Panc1 (cell line): ENCODE results near the gene GLI1. TPM values are rescaled to one million over a fixed set of nuclear protein-coding genes. Genes with fewer than 3 reads are reported as not detected.

Experiments used
- ATAC-seq: fragments of 200-7000 bp; cut with Tn5 transposase; 2 replicates; pipeline ENCODE4 v1.9.1; 2020; ENCODE audit warnings: mild to moderate bottlenecking, moderate library complexity
- BruUV-seq: library from RNA; stranded (reverse); fragments of 400-500 nt; replicated peaks from 2 replicates; lab custom pipeline; 2021; lab: Mats Ljungman, UMichigan
- CTCF ChIA-PET: fragments of 300-600 bp; sonication (Branson Sonifier 250); formaldehyde crosslinking; loops from one replicate; lab custom pipeline; 2022; ENCODE audit warnings: antibody characterized with exemption; lab: Charles Lee
- POLR2A ChIA-PET: fragments of 300-600 bp; sonication (Branson Sonifier 250); formaldehyde crosslinking; loops from one replicate; lab custom pipeline; 2022; ENCODE audit warnings: antibody characterized with exemption; lab: Charles Lee
- DNase-seq: peaks from one replicate; pipeline ENCODE4 v3.0.0-alpha.2; 2010; ENCODE audit warnings: low read depth, low spot score
- H3K27ac ChIP-seq: 2 replicates; pipeline ENCODE4 v1.5.1; 2011; ENCODE audit warnings: mild to moderate bottlenecking, low read length, inconsistent platforms
- H3K27me3 ChIP-seq: fragments of 200-500 bp; sonication (Bioruptor generic); 2 replicates; pipeline ENCODE4 v1.6.0; 2014; ENCODE audit warnings: low read length, inconsistent platforms; ENCODE audit not compliant: control insufficient read depth, insufficient read depth
- H3K36me3 ChIP-seq: fragments of 200-500 bp; sonication (Bioruptor generic); 2 replicates; pipeline ENCODE4 v1.5.1; 2014; ENCODE audit warnings: inconsistent platforms, mild to moderate bottlenecking, low read length, moderate library complexity; ENCODE audit not compliant: control insufficient read depth, insufficient read depth
- H3K4me1 ChIP-seq: 2 replicates; pipeline ENCODE4 v1.5.1; 2011; ENCODE audit warnings: inconsistent platforms, mild to moderate bottlenecking, low read length, moderate library complexity; ENCODE audit not compliant: control insufficient read depth, insufficient read depth
- H3K4me3 ChIP-seq, 2 experiments: 2 replicates each; pipeline ENCODE4 v1.5.1; 2011 to 2012; ENCODE audit warnings: low read depth in 2 of 2, low read length in 2 of 2, mild to moderate bottlenecking in 2 of 2, inconsistent platforms in 1 of 2, moderate library complexity in 1 of 2
- H3K9me3 ChIP-seq: fragments of 200-500 bp; sonication (Bioruptor generic); 2 replicates; pipeline ENCODE4 v1.5.1; 2014; ENCODE audit warnings: low read depth, mild to moderate bottlenecking, inconsistent platforms, low read length, moderate library complexity; ENCODE audit not compliant: control insufficient read depth, insufficient read depth
- CTCF ChIP-seq: fragments of 450-650 bp; IDR thresholded peaks from 2 replicates; pipeline ENCODE4 v1.5.1; 2017; ENCODE audit warnings: mild to moderate bottlenecking
- POLR2AphosphoS5 ChIP-seq: IDR thresholded peaks from 2 replicates; pipeline ENCODE4 v1.6.1; 2012; ENCODE audit warnings: mild to moderate bottlenecking, low read depth, low read length, moderate library complexity
- SIN3A ChIP-seq: IDR thresholded peaks from 2 replicates; pipeline ENCODE4 v1.6.1; 2012; ENCODE audit warnings: low read depth, mild to moderate bottlenecking, low read length, moderate library complexity, borderline replicate concordance; ENCODE audit not compliant: insufficient read depth
- TCF7L2 ChIP-seq: IDR thresholded peaks from 2 replicates; pipeline ENCODE4 v1.6.1; 2011; ENCODE audit warnings: mild to moderate bottlenecking, low read depth, low read length, inconsistent platforms
- in situ Hi-C: cut with HindIII; loops from 2 replicates; pipeline ENCODE4 v1.10.0; 2016; ENCODE audit warnings: low sequenced_read_pairs, low pct_unique_long_range_greater_than_20kb
- intact Hi-C: fragments of 100-400 bp; cut with micrococcal nuclease; formaldehyde crosslinking; loops from one replicate; pipeline ENCODE4 v1.10.0; 2022; ENCODE audit not compliant: unreplicated experiment
- total RNA-seq: library from RNA; stranded (reverse); gene quantifications from one replicate; pipeline ENCODE4 v1.2.1, GENCODE V29; 2021; ENCODE audit not compliant: unreplicated experiment
- TF ChIP-seq, protein P1 (sequence below), 2 experiments: IDR thresholded peaks; 2 replicates each; pipeline ENCODE4 v1.6.1; 2011 to 2012; ENCODE audit warnings: low read depth in 2 of 2, control low read depth in 1 of 2, low read length in 1 of 2, mild to moderate bottlenecking in 1 of 2, moderate library complexity in 1 of 2; ENCODE audit not compliant: insufficient read depth in 1 of 2

GLI1 gene
- total RNA-seq, 1 experiment from 2014 or later: 6.5 TPM

DNA sequence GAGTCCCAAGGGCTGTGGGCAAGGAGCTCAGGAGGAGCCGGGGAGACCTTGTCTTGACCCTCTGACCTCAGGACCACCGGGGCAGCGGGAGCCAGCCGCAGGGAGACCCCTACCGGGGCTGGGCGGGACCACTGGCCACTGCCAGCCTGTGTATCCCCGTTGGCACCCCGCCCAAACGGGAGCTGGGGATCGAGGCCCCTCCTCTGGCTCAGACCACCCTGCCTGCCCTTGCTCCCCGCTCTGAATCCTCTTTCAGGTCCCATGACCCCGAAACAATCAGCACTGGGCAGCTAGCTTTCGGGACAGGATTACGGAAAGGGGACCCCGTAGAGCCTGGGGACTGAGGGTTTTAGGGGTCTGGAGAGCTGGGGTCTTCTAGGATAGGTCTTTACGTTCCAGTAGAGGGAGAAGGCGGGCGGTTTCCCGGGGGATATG, 1.3 kb downstream of the GLI1 start:
- TF ChIP-seq TCF7L2: no peak
- TF ChIP-seq CTCF: no peak
- TF ChIP-seq, protein P1, sequence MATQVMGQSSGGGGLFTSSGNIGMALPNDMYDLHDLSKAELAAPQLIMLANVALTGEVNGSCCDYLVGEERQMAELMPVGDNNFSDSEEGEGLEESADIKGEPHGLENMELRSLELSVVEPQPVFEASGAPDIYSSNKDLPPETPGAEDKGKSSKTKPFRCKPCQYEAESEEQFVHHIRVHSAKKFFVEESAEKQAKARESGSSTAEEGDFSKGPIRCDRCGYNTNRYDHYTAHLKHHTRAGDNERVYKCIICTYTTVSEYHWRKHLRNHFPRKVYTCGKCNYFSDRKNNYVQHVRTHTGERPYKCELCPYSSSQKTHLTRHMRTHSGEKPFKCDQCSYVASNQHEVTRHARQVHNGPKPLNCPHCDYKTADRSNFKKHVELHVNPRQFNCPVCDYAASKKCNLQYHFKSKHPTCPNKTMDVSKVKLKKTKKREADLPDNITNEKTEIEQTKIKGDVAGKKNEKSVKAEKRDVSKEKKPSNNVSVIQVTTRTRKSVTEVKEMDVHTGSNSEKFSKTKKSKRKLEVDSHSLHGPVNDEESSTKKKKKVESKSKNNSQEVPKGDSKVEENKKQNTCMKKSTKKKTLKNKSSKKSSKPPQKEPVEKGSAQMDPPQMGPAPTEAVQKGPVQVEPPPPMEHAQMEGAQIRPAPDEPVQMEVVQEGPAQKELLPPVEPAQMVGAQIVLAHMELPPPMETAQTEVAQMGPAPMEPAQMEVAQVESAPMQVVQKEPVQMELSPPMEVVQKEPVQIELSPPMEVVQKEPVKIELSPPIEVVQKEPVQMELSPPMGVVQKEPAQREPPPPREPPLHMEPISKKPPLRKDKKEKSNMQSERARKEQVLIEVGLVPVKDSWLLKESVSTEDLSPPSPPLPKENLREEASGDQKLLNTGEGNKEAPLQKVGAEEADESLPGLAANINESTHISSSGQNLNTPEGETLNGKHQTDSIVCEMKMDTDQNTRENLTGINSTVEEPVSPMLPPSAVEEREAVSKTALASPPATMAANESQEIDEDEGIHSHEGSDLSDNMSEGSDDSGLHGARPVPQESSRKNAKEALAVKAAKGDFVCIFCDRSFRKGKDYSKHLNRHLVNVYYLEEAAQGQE (IDR thresholded peaks at IDR 0.05; ENCODE audit: insufficient read depth in 1 of 2, low read depth in 2 of 2, low read length in 1 of 2): no peak
- TF ChIP-seq SIN3A: no peak
- TF ChIP-seq POLR2AphosphoS5: no peak
- Histone ChIP-seq H3K27me3 (no peaks in the 10 kb centered on the region), H3K4me3 (peak overlapping the region; percentile 63 to 72), H3K27ac (peak overlapping the region; percentile 71), H3K36me3 (no peaks in the 10 kb centered on the region), H3K9me3 (no peaks in the 10 kb centered on the region), H3K4me1 (peaks cover 15% of the 10 kb centered on the region)
- DNase-seq (no peak), ATAC-seq (no peak)
- ChIA-PET CTCF (no interaction called here), POLR2A (interaction anchor here (0.6 kb wide), 1 partner anchor 137 kb away, joined by 4 read pairs; no protein-coding TSS in a partner anchor)
- no TSS peak for BruUV-seq
- in situ Hi-C loops (no loop called here), intact Hi-C loops (no loop called here)

- intact Hi-C loops: no loop called here
- CTCF ChIA-PET: no interaction called here
- BruUV-seq: no TSS peak
- no peaks in the 10 kb centered on the region for H3K27me3 ChIP-seq
- no peaks in the 10 kb centered on the region for H3K9me3 ChIP-seq
- POLR2A ChIA-PET: interaction anchor here (0.6 kb wide), 2 partner anchors 136 to 763 kb away, joined by 4 to 7 read pairs; no protein-coding TSS in a partner anchor
- DNase-seq (no peak), ATAC-seq (peak; percentile 62)
- H3K36me3 ChIP-seq: no peaks in the 10 kb centered on the region
- TF ChIP-seq SIN3A (no peak), POLR2AphosphoS5 (no peak), CTCF (no peak), TCF7L2 (no peak)
- TF ChIP-seq, protein P1 (IDR thresholded peaks at IDR 0.05; ENCODE audit: insufficient read depth in 1 of 2, low read depth in 2 of 2, low read length in 1 of 2): no peak
- H3K27ac ChIP-seq: peak overlapping the region; percentile 85
- peak overlapping the region; percentile 63 to 72 for H3K4me3 ChIP-seq
- peaks cover 15% of the 10 kb centered on the region for H3K4me1 ChIP-seq
- in situ Hi-C loops: no loop called here
These were observed 1.8 kb downstream of the GLI1 start for GRCh38 chr12:57461276-57461916.
